Measurements from ENCODE around the gene ERH. TPM values are rescaled to one million over a fixed set of nuclear protein-coding genes. Genes with fewer than 3 reads are reported as not detected.

The ERH gene
- total RNA-seq: 179 TPM in 2 replicates

DNA sequence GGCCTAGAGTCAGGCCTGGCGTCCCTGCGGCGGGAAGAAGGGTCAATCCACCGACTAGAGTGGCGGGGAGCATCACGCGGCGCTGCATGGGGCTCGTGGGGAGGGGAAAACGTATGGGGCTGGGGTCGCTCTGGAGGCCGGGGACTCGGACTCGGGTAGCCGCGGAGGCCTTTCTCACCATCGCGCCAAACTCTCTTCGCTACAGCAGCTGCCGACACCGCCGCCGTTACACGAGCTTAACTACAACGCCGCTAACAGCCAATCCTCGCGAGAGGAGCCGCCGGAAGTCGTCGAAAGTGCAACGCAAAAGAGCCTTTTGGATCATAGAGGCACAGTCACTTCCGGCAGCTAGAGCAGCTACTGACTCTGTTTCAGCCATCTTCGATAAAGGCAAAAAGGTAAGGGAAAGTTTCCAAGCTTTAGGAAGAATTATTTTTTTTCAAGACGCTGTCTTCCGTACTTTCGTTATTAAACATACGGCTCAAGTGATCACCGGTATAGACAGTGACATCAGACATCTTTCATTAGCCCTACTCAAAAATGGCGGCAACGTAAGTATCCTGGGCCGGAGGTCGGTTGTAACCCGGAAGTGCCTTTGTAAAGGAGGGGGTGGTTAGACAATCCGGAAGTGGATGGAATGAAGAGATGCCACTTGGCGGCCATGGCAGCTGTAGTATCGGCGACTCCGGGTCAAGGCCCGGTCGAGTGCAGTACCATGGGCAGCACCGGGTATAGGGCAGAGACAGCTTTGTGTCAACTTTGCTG lies at the start of gene ERH, which contains the start of gene SLC39A9:
ERH (minus strand) TSS at position 247 of the 765 bp plus-strand sequence; CDS start at position 181, 66 bp downstream.
SLC39A9 (plus strand) TSS at position 640 of the 765 bp plus-strand sequence. CDS start 678 bp downstream, outside the sequence.

Other genes starting within 250 kb of the ERH start
- gene DCAF5, start 245.2 kb downstream of the ERH start, total RNA-seq: 8.7 and 11.3 TPM in 2 replicates
- 19.9 and 22.4 TPM in 2 replicates for gene EXD2, start 206.8 kb downstream of the ERH start, total RNA-seq
- gene GALNT16, start 138.1 kb downstream of the ERH start, total RNA-seq: 0.34 and 0.87 TPM in 2 replicates
- 47.4 and 56.2 TPM in 2 replicates for gene SLC39A9, start 393 bp upstream of the ERH start, total RNA-seq
- gene PLEKHD1, start 86.4 kb upstream of the ERH start, total RNA-seq: not detected in 2 replicates
- gene CCDC177, start 176.6 kb upstream of the ERH start, total RNA-seq: not detected in 2 replicates
- 14.8 and 15.7 TPM in 2 replicates for gene SUSD6, start 213.3 kb upstream of the ERH start, total RNA-seq